Stomach smooth muscle (tissue), 2 donors: ENCODE results near the gene SCGB3A2.

Experiments
- H3K27ac ChIP-seq: one replicate; pipeline ENCODE4 v1.7.0; 2013; ENCODE audit warnings: mild to moderate bottlenecking, low read length, inconsistent platforms
- H3K27me3 ChIP-seq, 2 donors: one replicate each; pipeline ENCODE4 v1.7.0; 2013; ENCODE audit warnings: low read length in 2 of 2; ENCODE audit not compliant: insufficient read depth in 2 of 2, control insufficient read depth in 1 of 2
- H3K36me3 ChIP-seq, 2 donors: one replicate each; pipeline ENCODE4 v1.7.0; 2013; ENCODE audit warnings: low read length in 2 of 2; ENCODE audit not compliant: control insufficient read depth in 2 of 2, insufficient read depth in 2 of 2
- H3K4me1 ChIP-seq: one replicate; pipeline ENCODE4 v1.7.0; 2013; ENCODE audit warnings: low read length; ENCODE audit not compliant: control insufficient read depth, insufficient read depth
- H3K4me3 ChIP-seq, 2 donors: one replicate each; pipeline ENCODE4 v1.7.0; 2013; ENCODE audit warnings: low read length in 2 of 2
- H3K9ac ChIP-seq, 2 donors: one replicate each; pipeline ENCODE4 v1.7.0; 2013; ENCODE audit warnings: low read length in 2 of 2, mild to moderate bottlenecking in 1 of 2
- H3K9me3 ChIP-seq, 2 donors: one replicate each; pipeline ENCODE4 v1.7.0; 2013; ENCODE audit warnings: low read length in 2 of 2; ENCODE audit not compliant: control insufficient read depth in 2 of 2
- donor health status: healthy.
- donor health status: Pancreatic carcinoma.

SCGB3A2 gene, protein sequence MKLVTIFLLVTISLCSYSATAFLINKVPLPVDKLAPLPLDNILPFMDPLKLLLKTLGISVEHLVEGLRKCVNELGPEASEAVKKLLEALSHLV

DNA sequence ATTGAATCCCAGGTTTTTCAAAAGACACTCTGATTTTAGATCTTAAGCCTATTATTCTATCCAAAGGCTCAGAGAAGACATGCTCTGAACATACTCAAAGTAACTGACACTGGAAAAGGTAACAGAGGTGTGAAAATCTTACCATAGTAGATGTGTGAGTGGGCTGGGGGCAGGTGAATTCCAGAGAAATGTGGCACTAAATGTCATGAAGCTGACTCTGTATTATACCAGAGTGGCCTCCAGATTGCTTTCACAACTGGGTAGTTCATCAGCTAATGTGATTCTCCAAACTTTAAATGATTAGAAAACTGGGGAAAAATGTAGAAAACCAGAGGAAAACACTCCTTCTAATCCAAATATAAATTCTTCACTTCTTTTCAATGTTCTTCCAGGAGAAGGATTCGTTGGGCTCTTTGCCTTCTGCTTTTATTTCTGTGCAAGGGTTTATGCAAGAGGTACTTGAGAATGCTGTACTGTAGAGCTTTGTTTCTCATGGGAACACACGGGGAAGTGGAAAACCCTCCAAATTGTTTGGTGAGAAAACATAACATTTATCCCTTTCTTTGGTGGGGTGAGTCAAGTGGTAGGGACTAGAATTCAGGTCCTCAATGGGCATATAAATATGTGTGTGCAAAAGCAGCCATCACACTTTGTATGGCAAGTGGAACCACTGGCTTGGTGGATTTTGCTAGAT lies at the start of gene SCGB3A2:
SCGB3A2 (plus strand) TSS at position 646 of the 694 bp plus-strand sequence. CDS start 93 bp downstream, outside the sequence.
- no peak within 1 kb of the TSS for H3K27ac ChIP-seq
- no peaks in the 10 kb centered on the region for H3K36me3 ChIP-seq
- H3K4me1 ChIP-seq, result no peaks in the 10 kb centered on the region
- no peak within 1 kb of the TSS for H3K9ac ChIP-seq
- peaks cover 0 to 2% of the 10 kb centered on the region in 2 donors for H3K27me3 ChIP-seq
- H3K4me3 ChIP-seq, result no peak within 1 kb of the TSS
- peaks cover 0 to 2% of the 10 kb centered on the region in 2 donors for H3K9me3 ChIP-seq

DNA sequence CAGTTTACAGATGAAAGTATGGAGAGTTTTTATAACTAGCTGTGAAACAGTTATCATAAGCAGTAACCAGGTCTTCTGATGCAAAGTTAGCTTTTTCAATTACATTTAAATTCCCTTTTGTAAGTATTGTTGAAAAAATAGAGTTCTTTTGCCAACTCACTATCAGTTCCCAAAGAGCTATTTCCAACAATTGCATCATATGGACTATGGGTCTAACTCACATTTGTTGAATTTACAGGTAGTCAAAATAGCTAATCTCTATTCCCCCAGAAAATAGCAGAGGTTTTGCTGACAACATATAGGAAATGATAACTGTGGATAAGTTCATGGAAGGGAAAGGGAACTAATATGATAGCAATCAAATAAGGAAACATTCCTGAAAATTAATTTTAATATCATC lies 48.5 kb upstream of the SCGB3A2 start:
- no peaks in the 10 kb centered on the region for H3K9me3 ChIP-seq
- H3K27ac ChIP-seq, result no peak overlapping the region
- H3K36me3 ChIP-seq, result no peaks in the 10 kb centered on the region
- no peaks in the 10 kb centered on the region for H3K27me3 ChIP-seq
- no peaks in the 10 kb centered on the region for H3K4me1 ChIP-seq
- H3K9ac ChIP-seq, result no peak overlapping the region
- no peak overlapping the region for H3K4me3 ChIP-seq

DNA sequence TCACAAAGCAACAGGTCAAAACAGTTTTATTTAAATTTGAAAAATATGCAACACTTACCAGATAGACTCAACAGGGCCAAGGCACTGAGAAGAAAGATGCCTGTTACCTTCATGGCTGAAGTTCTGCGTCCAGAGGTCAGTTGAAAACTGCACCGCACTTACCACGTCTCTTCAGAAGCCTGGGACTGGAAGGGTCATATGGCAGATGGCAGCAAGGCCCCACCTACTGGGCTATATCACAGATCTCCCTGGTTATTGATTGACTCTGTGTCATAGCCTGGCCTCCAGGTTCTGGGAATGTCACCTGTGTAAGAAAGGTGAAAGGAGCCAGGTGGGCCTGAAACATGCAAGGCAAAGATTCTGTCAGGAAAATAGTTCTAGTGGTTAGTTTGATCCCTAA lies 47.0 kb upstream of the SCGB3A2 start, which contains the start of gene SPINK1:
SPINK1 (minus strand) TSS at position 207 of the 400 bp plus-strand sequence; CDS start at position 113, 94 bp downstream.
- H3K4me1 ChIP-seq, result no peaks in the 10 kb centered on the region
- no peaks in the 10 kb centered on the region for H3K27me3 ChIP-seq
- H3K36me3 ChIP-seq, result no peaks in the 10 kb centered on the region
- H3K27ac ChIP-seq, result no peak within 1 kb of the TSS
- H3K9ac ChIP-seq, result no peak within 1 kb of the TSS
- H3K9me3 ChIP-seq, result no peaks in the 10 kb centered on the region
- H3K4me3 ChIP-seq, result no peak within 1 kb of the TSS

- Histone ChIP-seq H3K36me3 (no peaks in the 10 kb centered on the region), H3K27me3 (no peaks in the 10 kb centered on the region), H3K9ac (no peak overlapping the region), H3K9me3 (no peaks in the 10 kb centered on the region), H3K27ac (no peak overlapping the region), H3K4me1 (no peaks in the 10 kb centered on the region), H3K4me3 (no peak overlapping the region)
These were observed 46.0 kb upstream of the SCGB3A2 start for GRCh38 chr5:147832541-147832940.

DNA sequence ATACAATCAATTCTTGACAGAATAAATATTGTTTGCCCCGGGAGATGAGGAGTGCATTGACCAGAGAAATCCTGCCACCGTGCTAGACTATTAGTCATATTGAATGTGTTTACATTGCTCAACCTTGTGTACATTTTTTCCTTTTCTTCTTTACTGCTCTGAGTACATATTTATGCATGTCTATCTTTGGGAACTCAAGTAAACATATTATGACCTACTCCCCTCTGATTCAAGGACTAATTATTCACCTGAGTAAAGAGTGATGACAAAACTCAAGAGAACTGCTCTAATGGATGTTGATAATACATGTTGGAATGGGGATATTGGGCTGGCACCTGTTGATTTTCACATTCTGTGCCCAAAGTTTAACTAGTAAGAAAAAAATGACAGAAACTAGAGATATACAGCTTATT lies 43.1 kb upstream of the SCGB3A2 start:
- Histone ChIP-seq H3K36me3 (no peaks in the 10 kb centered on the region), H3K4me3 (no peak overlapping the region), H3K4me1 (no peaks in the 10 kb centered on the region), H3K27ac (no peak overlapping the region), H3K27me3 (no peaks in the 10 kb centered on the region), H3K9me3 (no peaks in the 10 kb centered on the region), H3K9ac (no peak overlapping the region)

- no peaks in the 10 kb centered on the region for H3K9me3 ChIP-seq
- H3K36me3 ChIP-seq, result no peaks in the 10 kb centered on the region
- H3K27ac ChIP-seq, result no peak overlapping the region
- H3K27me3 ChIP-seq, result no peaks in the 10 kb centered on the region
- H3K4me1 ChIP-seq, result no peaks in the 10 kb centered on the region
- H3K4me3 ChIP-seq, result no peak overlapping the region
- H3K9ac ChIP-seq, result no peak overlapping the region
These were observed 42.1 kb upstream of the SCGB3A2 start for GRCh38 chr5:147836439-147836838.

GRCh38 chr5:147842869-147843268 lies 35.6 kb upstream of the SCGB3A2 start:
- H3K27me3 ChIP-seq, result no peaks in the 10 kb centered on the region

GRCh38 chr5:147844846-147845245 lies 33.7 kb upstream of the SCGB3A2 start:
- no peaks in the 10 kb centered on the region for H3K27me3 ChIP-seq
- no peak overlapping the region for H3K27ac ChIP-seq
- no peak overlapping the region for H3K4me3 ChIP-seq
- no peak overlapping the region for H3K9ac ChIP-seq
- no peaks in the 10 kb centered on the region for H3K36me3 ChIP-seq
- no peaks in the 10 kb centered on the region for H3K9me3 ChIP-seq
- no peaks in the 10 kb centered on the region for H3K4me1 ChIP-seq

More at GRCh38 chr5:147842869-147843268, 35.6 kb upstream of the SCGB3A2 start:
- Histone ChIP-seq H3K9ac (no peak overlapping the region), H3K4me1 (no peaks in the 10 kb centered on the region), H3K27ac (no peak overlapping the region), H3K36me3 (no peaks in the 10 kb centered on the region), H3K4me3 (no peak overlapping the region), H3K9me3 (no peaks in the 10 kb centered on the region)

- Histone ChIP-seq H3K36me3 (no peaks in the 10 kb centered on the region), H3K27ac (no peak overlapping the region), H3K27me3 (no peaks in the 10 kb centered on the region), H3K4me1 (no peaks in the 10 kb centered on the region), H3K9ac (no peak overlapping the region), H3K4me3 (no peak overlapping the region), H3K9me3 (no peaks in the 10 kb centered on the region)
These were observed 32.9 kb upstream of the SCGB3A2 start for GRCh38 chr5:147845618-147846017.

GRCh38 chr5:147849226-147849625 lies 29.3 kb upstream of the SCGB3A2 start:
- no peak overlapping the region for H3K27ac ChIP-seq
- H3K9me3 ChIP-seq, result no peaks in the 10 kb centered on the region
- H3K4me3 ChIP-seq, result no peak overlapping the region
- no peak overlapping the region for H3K9ac ChIP-seq
- no peaks in the 10 kb centered on the region for H3K27me3 ChIP-seq
- H3K4me1 ChIP-seq, result no peaks in the 10 kb centered on the region
- H3K36me3 ChIP-seq, result no peaks in the 10 kb centered on the region

DNA sequence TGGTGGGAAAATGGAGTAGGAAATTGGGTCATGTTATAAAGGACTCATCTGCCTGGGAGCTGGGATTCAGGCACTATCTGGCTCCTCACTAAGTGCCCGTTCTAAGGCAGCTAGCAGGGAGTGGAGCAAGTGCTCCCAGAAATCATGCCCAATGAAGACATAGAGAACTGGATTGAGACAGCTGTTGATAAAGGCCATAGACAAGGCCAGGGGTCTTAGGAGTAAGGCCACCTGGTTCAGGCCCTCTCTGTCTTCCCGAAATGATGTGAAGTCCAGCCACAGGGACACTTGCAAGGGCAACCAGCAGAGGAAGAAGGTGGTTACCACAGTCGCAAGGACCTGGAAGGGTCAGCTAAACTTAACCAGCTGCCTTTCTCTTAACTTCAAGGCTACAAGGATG lies 26.9 kb upstream of the SCGB3A2 start:
- Histone ChIP-seq H3K4me3 (no peak overlapping the region), H3K27ac (no peak overlapping the region), H3K9me3 (no peaks in the 10 kb centered on the region), H3K9ac (no peak overlapping the region), H3K27me3 (no peaks in the 10 kb centered on the region), H3K36me3 (no peaks in the 10 kb centered on the region), H3K4me1 (no peaks in the 10 kb centered on the region)
